ENCODE measurements around the gene GHRH.

- TF ChIP-seq CTCF (IDR thresholded peaks at IDR 0.05) (no peak), TCF7L2 (IDR thresholded peaks at IDR 0.05; ENCODE audit: low read depth, low read length) (no peak), POLR2AphosphoS5 (IDR thresholded peaks at IDR 0.05; ENCODE audit: low read depth, low read length) (no peak)
Measured at GRCh38 chr20:37301120-37301519, 39.5 kb upstream of the GHRH start.
